OCI-LY3 (cell line): Measurements from ENCODE around the gene CHST8.

Experiments
- CTCF ChIP-seq: fragments of 200-600, 300-600 bp; sonication (generic); IDR thresholded peaks from 2 replicates; pipeline ENCODE4 v1.5.1; 2014; ENCODE audit warnings: antibody characterized with exemption, low read length, low read depth
- EZH2phosphoT487 ChIP-seq: fragments of 200-600 bp; shearing (Covaris generic); IDR thresholded peaks from 2 replicates; pipeline ENCODE4 v1.6.1; 2018; ENCODE audit warnings: antibody characterized with exemption, mixed run types, low read depth

DNA sequence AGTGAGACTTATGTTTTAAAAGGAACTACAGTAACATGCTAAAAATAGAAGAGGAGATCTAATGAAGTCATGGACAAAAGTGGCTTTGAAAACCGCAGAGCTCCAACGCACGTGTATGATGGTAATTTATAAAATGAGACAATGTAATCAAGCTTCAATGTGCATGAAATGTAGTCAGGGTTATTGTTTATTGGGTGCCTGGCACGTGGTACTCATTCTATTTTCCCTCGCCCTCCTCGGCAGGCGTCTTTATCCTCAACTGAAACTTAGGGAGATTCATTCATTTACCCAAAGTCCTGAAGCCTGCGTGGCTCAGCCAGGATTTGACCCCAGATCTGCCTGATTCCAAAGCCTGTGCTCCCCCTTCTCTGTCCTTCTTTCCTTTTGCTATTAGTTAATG, 79.8 kb downstream of the CHST8 start:
- no peak for TF ChIP-seq CTCF
- no peak for TF ChIP-seq EZH2phosphoT487
